ENCODE measurements around the gene STING1.

The STING1 gene

DNA sequence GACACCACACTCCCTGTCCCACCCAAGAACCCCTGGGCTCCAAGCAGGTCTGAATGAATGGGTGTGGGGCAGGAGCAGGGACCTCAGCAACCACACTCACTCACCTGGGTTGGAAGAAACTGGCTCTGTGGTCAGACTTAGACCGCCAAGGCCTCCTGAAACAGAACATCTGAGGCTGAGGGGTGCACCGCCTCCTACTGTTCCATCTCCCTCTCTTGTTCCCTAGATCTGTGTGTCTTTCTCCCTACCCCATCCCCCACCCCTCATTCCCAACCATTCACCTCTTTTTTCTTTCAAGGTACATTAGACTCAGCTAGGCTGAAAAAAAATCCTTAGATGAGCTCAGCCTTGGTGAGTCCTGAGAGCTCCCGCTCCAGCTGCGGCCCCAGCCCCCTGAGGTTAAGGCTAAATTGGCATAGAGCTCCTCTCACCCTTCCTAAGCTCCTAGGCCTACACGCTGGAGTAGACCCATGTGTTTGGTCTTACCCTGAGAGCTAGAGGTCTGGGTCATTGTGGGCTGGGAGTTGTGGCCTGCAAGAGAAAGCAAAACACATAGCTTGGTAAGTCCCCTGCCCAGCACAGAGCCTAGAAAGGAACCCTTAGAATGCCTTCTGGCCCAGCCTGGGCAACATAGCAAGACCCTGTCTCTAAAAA is 24.8 kb downstream of the STING1 start:
- H3K27ac ChIP-seq (ENCODE audit: low read depth, low read length, poor library complexity, severe bottlenecking), result no peak overlapping the region
- H3K9me2 ChIP-seq (ENCODE audit: low read depth, low read length), result no peaks in the 10 kb centered on the region
- no peaks in the 10 kb centered on the region for H3F3A ChIP-seq (ENCODE audit: insufficient read depth, low read length)
- H3K36me3 ChIP-seq (ENCODE audit: insufficient read depth, low read length), result no peaks in the 10 kb centered on the region
- no peaks in the 10 kb centered on the region for H4K20me1 ChIP-seq (ENCODE audit: insufficient read depth, low read length)
- no peak overlapping the region for H2AFZ ChIP-seq (ENCODE audit: low read length)
- H3K9ac ChIP-seq (ENCODE audit: low read length), result no peak overlapping the region
- TF ChIP-seq CTCF (IDR thresholded peaks at IDR 0.05; ENCODE audit: low read length) (no peak), EZH2 (IDR thresholded peaks at IDR 0.05; ENCODE audit: borderline replicate concordance, low read length) (no peak)
- H3K4me1 ChIP-seq (ENCODE audit: insufficient read depth, low read length, severe bottlenecking), result no peaks in the 10 kb centered on the region
- H3K4me2 ChIP-seq (ENCODE audit: low read length), result no peak overlapping the region
- no peaks in the 10 kb centered on the region for H3K79me2 ChIP-seq (ENCODE audit: insufficient read depth, low read length)
- H3K27me3 ChIP-seq (ENCODE audit: insufficient read depth, low read length), result no peaks in the 10 kb centered on the region
- H3K9me3 ChIP-seq (ENCODE audit: low read length), result no peaks in the 10 kb centered on the region
- no peak overlapping the region for H3K4me3 ChIP-seq (ENCODE audit: low read depth, low read length, poor library complexity, severe bottlenecking)

- no peak overlapping the region for H3K4me3 ChIP-seq (ENCODE audit: low read depth, low read length, poor library complexity, severe bottlenecking)
- TF ChIP-seq EZH2 (IDR thresholded peaks at IDR 0.05; ENCODE audit: borderline replicate concordance, low read length), result no peak
- TF ChIP-seq CTCF (IDR thresholded peaks at IDR 0.05; ENCODE audit: low read length), result no peak
- H3K9me2 ChIP-seq (ENCODE audit: low read depth, low read length), result no peaks in the 10 kb centered on the region
- no peaks in the 10 kb centered on the region for H3K9me3 ChIP-seq (ENCODE audit: low read length)
- no peaks in the 10 kb centered on the region for H3K27me3 ChIP-seq (ENCODE audit: insufficient read depth, low read length)
- no peak overlapping the region for H2AFZ ChIP-seq (ENCODE audit: low read length)
- H3K4me1 ChIP-seq (ENCODE audit: insufficient read depth, low read length, severe bottlenecking), result no peaks in the 10 kb centered on the region
- H3K79me2 ChIP-seq (ENCODE audit: insufficient read depth, low read length), result no peaks in the 10 kb centered on the region
- no peak overlapping the region for H3K4me2 ChIP-seq (ENCODE audit: low read length)
- H3K9ac ChIP-seq (ENCODE audit: low read length), result no peak overlapping the region
- no peaks in the 10 kb centered on the region for H3K36me3 ChIP-seq (ENCODE audit: insufficient read depth, low read length)
- H4K20me1 ChIP-seq (ENCODE audit: insufficient read depth, low read length), result no peaks in the 10 kb centered on the region
- no peak overlapping the region for H3K27ac ChIP-seq (ENCODE audit: low read depth, low read length, poor library complexity, severe bottlenecking)
- no peaks in the 10 kb centered on the region for H3F3A ChIP-seq (ENCODE audit: insufficient read depth, low read length)
Observed at GRCh38 chr5:139457241-139457640, 25.3 kb downstream of the STING1 start.

- Histone ChIP-seq H3K27ac (ENCODE audit: low read depth, low read length, poor library complexity, severe bottlenecking) (no peak overlapping the region), H3K79me2 (ENCODE audit: insufficient read depth, low read length) (no peaks in the 10 kb centered on the region), H3F3A (ENCODE audit: insufficient read depth, low read length) (no peaks in the 10 kb centered on the region), H4K20me1 (ENCODE audit: insufficient read depth, low read length) (no peaks in the 10 kb centered on the region), H3K9ac (ENCODE audit: low read length) (no peak overlapping the region), H3K27me3 (ENCODE audit: insufficient read depth, low read length) (no peaks in the 10 kb centered on the region), H3K36me3 (ENCODE audit: insufficient read depth, low read length) (no peaks in the 10 kb centered on the region), H3K9me2 (ENCODE audit: low read depth, low read length) (no peaks in the 10 kb centered on the region), H2AFZ (ENCODE audit: low read length) (no peak overlapping the region), H3K4me1 (ENCODE audit: insufficient read depth, low read length, severe bottlenecking) (no peaks in the 10 kb centered on the region), H3K4me2 (ENCODE audit: low read length) (no peak overlapping the region), H3K9me3 (ENCODE audit: low read length) (no peaks in the 10 kb centered on the region), H3K4me3 (ENCODE audit: low read depth, low read length, poor library complexity, severe bottlenecking) (no peak overlapping the region)
- no peak for TF ChIP-seq CTCF (IDR thresholded peaks at IDR 0.05; ENCODE audit: low read length)
- TF ChIP-seq EZH2 (IDR thresholded peaks at IDR 0.05; ENCODE audit: borderline replicate concordance, low read length), result no peak
Observed at GRCh38 chr5:139456776-139457175, 25.8 kb downstream of the STING1 start.
